ENCODE measurements around the gene TANGO2. TPM values are rescaled to one million over a fixed set of nuclear protein-coding genes. Genes with fewer than 3 reads are reported as not detected.

The TANGO2 gene
- total and polyA plus RNA-seq, 2 experiments from 2014 or later, result 18.7 to 21.9 TPM

DNA sequence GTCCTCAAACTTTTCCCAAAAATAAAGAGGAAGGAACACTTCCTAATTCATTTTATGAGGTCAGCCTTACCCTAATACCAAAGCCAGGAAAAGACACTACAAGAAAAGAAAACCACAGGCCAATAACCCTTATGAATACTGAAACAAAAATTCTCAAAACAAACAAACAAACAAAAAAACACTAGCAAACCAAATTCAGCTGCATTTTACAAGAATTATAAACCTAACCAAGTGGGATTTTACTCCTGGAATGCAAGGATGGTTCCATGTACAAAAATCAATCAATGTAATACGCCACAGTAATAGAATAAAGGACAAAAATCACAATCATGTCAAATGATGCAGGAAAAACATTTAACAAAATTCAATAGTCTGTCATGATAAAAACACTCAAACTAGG, 17.6 kb upstream of the TANGO2 start:
- H3K9me3 ChIP-seq (ENCODE audit: low read depth), result no peaks in the 10 kb centered on the region
- H3K27me3 ChIP-seq, result no peaks in the 10 kb centered on the region
- H3K36me3 ChIP-seq, result no peaks in the 10 kb centered on the region
- DNase-seq (ENCODE audit: low read depth in 1 of 2, low spot score in 1 of 2), result no peak
- TF ChIP-seq, protein P1, sequence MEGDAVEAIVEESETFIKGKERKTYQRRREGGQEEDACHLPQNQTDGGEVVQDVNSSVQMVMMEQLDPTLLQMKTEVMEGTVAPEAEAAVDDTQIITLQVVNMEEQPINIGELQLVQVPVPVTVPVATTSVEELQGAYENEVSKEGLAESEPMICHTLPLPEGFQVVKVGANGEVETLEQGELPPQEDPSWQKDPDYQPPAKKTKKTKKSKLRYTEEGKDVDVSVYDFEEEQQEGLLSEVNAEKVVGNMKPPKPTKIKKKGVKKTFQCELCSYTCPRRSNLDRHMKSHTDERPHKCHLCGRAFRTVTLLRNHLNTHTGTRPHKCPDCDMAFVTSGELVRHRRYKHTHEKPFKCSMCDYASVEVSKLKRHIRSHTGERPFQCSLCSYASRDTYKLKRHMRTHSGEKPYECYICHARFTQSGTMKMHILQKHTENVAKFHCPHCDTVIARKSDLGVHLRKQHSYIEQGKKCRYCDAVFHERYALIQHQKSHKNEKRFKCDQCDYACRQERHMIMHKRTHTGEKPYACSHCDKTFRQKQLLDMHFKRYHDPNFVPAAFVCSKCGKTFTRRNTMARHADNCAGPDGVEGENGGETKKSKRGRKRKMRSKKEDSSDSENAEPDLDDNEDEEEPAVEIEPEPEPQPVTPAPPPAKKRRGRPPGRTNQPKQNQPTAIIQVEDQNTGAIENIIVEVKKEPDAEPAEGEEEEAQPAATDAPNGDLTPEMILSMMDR (IDR thresholded peaks at IDR 0.05; ENCODE audit: low read depth, low read length), result no peak
- H3K4me1 ChIP-seq (ENCODE audit: low read depth), result peaks cover 41% of the 10 kb centered on the region
- H3K27ac ChIP-seq, result no peak overlapping the region
- no peak overlapping the region for H3K4me3 ChIP-seq

DNA sequence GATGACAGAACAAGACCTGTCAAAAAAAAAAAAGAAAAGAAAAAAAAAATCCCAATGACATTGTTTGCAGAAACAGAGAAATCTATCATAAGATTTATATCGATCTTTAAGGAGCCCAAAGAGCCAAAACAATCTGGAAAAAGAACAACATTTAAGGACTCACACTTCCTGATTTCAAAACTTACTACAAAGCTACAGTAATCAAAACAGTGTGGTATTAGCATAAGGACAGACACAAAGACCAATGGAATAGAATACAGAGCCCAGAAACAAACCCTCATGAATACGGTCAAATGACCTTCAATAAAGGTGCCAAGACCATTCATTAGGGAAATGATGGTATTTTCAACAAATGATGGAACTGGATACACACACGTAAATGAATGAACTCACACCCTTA, 16.4 kb upstream of the TANGO2 start:
- no peaks in the 10 kb centered on the region for H3K27me3 ChIP-seq
- no peak for DNase-seq (ENCODE audit: low read depth in 1 of 2, low spot score in 1 of 2)
- H3K9me3 ChIP-seq (ENCODE audit: low read depth), result no peaks in the 10 kb centered on the region
- H3K4me3 ChIP-seq, result no peak overlapping the region
- peaks cover 30% of the 10 kb centered on the region for H3K4me1 ChIP-seq (ENCODE audit: low read depth)
- H3K36me3 ChIP-seq, result no peaks in the 10 kb centered on the region
- H3K27ac ChIP-seq, result no peak overlapping the region
- TF ChIP-seq, protein P1 (IDR thresholded peaks at IDR 0.05; ENCODE audit: low read depth, low read length), result no peak

DNA sequence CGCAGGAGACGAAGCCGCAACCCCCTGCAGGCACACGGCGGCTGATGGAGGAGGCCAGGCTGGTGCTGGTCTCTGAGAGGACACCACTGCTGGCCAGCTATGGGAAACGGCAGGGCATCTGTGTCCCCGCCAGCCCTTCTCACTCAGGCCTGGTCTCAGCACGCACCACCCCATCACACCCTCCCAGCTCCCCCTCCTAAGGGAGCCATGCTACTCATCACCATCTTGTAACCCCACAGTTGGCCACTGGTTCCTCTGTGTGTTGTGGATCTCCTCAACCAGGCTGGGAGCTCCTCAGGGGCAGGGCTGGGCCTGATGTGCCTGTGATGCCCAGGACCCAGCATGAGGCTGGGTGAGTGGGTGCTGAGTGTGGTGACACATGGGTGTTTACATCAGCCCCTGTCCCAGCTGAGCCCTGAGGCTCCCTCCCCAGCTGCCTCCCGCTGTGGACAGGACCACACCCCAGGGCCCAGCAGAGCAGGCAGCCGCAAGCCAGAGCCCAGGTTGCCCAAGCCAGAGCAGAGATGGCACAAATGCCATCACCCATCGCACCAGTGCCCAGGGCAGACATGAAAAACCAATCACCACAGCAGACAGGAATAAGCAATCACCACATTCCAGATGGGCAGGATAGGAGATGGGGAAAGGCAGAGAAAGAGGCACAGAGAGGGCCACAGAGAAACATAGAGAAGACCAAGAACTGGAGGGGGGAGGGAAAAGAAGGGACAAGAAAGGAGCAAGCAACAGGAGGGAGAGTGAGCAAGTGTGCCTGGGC, 12.5 kb upstream of the TANGO2 start:
- H3K36me3 ChIP-seq, result no peaks in the 10 kb centered on the region
- no peak overlapping the region for H3K4me3 ChIP-seq
- H3K27me3 ChIP-seq, result no peaks in the 10 kb centered on the region
- H3K4me1 ChIP-seq (ENCODE audit: low read depth), result peaks cover 3% of the 10 kb centered on the region
- DNase-seq (ENCODE audit: low read depth in 1 of 2, low spot score in 1 of 2), result no peak
- TF ChIP-seq, protein P1 (IDR thresholded peaks at IDR 0.05; ENCODE audit: low read depth, low read length), result no peak
- H3K27ac ChIP-seq, result no peak overlapping the region
- no peaks in the 10 kb centered on the region for H3K9me3 ChIP-seq (ENCODE audit: low read depth)

DNA sequence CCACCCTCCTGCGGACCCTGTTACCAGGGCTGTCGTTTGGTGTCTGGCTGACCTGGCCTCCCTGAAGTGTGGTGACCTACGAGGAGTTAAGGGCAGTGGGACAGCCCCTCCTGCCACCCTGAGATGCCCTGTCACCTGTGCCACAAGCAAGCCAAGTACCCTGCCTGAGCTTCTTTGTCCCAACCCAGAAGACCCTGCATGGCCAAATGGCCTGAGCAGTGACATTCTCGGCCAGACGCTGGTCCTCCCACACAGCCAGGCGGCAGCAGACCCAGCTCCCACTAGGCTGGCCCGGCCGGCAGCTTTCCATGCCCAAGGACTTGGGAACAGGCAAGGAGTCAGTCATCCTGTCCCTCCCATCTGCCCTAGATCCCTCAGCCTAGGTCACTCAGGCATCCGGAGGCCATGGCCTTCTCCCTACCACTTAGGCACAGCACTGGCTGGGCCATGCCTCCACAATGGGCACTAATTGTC, 11.9 kb upstream of the TANGO2 start:
- Histone ChIP-seq H3K27me3 (no peaks in the 10 kb centered on the region), H3K4me1 (ENCODE audit: low read depth) (peaks cover 3% of the 10 kb centered on the region), H3K4me3 (no peak overlapping the region), H3K36me3 (no peaks in the 10 kb centered on the region), H3K27ac (no peak overlapping the region), H3K9me3 (ENCODE audit: low read depth) (no peaks in the 10 kb centered on the region)
- no peak for DNase-seq (ENCODE audit: low read depth in 1 of 2, low spot score in 1 of 2)
- TF ChIP-seq, protein P1 (IDR thresholded peaks at IDR 0.05; ENCODE audit: low read depth, low read length), result no peak

DNA sequence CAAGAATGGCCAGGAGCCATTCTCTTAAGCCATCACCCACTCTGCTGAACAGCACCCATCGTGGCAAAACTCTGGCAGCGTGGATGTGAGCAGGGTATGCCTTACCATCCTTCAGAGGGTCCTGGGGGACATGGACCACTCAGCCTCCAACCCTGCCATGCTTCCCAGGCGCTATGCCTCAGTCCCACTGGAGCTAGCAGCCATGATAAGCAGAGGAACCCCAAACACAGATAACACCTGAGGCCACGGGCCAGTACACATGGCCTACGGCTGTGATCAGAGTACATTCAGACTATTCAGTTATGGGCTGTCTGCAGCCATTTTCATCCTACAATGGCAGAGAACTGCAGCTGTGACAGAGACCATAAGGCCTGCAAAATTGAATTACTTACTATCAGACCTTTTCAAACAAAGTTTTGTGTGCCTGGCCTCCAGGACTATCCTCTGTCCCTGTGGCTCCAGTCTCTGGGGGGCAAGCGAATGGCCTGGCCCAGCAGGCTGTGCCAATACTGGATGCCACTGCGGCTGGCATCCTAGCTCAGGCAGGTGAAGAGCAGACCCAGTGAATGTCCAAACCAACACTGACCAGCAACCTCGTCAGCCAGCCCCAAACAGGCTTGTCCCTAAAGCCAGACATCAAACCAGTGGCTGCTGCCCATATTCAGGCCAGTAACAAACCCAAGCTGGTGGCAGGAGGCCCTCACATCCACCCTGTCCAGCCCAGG, 11.2 kb upstream of the TANGO2 start:
- Histone ChIP-seq H3K27me3 (peaks cover 1% of the 10 kb centered on the region), H3K9me3 (ENCODE audit: low read depth) (no peaks in the 10 kb centered on the region), H3K36me3 (no peaks in the 10 kb centered on the region), H3K4me3 (no peak overlapping the region), H3K4me1 (ENCODE audit: low read depth) (peaks cover 3% of the 10 kb centered on the region), H3K27ac (no peak overlapping the region)
- TF ChIP-seq, protein P1 (IDR thresholded peaks at IDR 0.05; ENCODE audit: low read depth, low read length), result no peak
- no peak for DNase-seq (ENCODE audit: low read depth in 1 of 2, low spot score in 1 of 2)

All from cardiac muscle cell (in vitro differentiated cells and primary cell).